ENCODE data around the gene PPP2R5C.

The PPP2R5C gene

DNA sequence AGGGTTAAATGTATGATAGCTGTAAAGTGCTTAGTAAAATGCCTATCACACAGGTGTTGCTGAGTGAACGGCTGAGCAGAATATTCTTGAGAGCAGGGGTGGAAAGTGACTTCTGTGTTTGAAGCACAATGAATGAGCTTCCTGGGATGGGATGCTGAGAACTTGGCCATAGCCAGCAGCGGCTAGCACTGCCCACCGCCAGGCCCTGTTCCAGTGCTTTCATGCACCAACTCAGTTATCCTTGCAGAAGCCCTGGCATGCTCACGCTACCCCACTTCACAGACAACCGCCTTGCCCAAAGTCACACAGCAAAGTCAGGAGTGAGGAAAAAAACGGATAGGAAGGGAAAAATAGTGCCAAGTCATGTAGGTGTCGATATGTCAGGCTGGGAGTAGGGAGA is 213.7 kb downstream of the PPP2R5C start:
- H3K27ac ChIP-seq (ENCODE audit: low read depth, low read length) = no peak overlapping the region
- 93% methylated on average over 7 of the region's 7 CpGs for WGBS
- no peaks in the 10 kb centered on the region for H3K27me3 ChIP-seq (ENCODE audit: insufficient read depth, low read length)
- peaks cover 11% of the 10 kb centered on the region; the same call in 1 of the 2 replicates for H3K4me1 ChIP-seq (ENCODE audit: insufficient read depth, low read length)
- H3K4me3 ChIP-seq (ENCODE audit: low read length) = no peak overlapping the region
- no peaks in the 10 kb centered on the region for H3K9me3 ChIP-seq (ENCODE audit: insufficient read depth, low read depth, low read length)
- peaks cover 56% of the 10 kb centered on the region for H3K36me3 ChIP-seq (ENCODE audit: insufficient read depth, low read length)
- no peak overlapping the region for H3K9ac ChIP-seq (ENCODE audit: low read depth, low read length)

All from HUES64 (cell line).